HL-60/S4 (cell line): ENCODE results near the gene NCKAP5L.
"Not testable (repeated sequence)": the region's sequence is repeated elsewhere in the genome, so short reads cannot be mapped to it uniquely, and the experiment has no call there.

Experiments
- in situ Hi-C: fragments of 300-500 bp; cut with MboI; formaldehyde crosslinking; loops from 2 replicates; pipeline ENCODE4 v1.14.3; 2022; ENCODE audit warnings: low sequenced_read_pairs

The NCKAP5L gene

GRCh38 chr12:49787672-49788071 is 40.5 kb downstream of the NCKAP5L start:
- in situ Hi-C loops = no loop called here

GRCh38 chr12:49784756-49785409 is 43.3 kb downstream of the NCKAP5L start:
- in situ Hi-C loops = no loop called here

GRCh38 chr12:49783917-49784676 is 44.1 kb downstream of the NCKAP5L start:
- in situ Hi-C loops = no loop called here

- in situ Hi-C loops = not testable (repeated sequence)
Measured at GRCh38 chr12:49780914-49781313, 47.3 kb downstream of the NCKAP5L start.

- in situ Hi-C loops = loop anchor here (5.0 kb wide), 1 partner anchor 58 kb away; no protein-coding TSS in a partner anchor
Measured at GRCh38 chr12:49779581-49779980, 48.6 kb downstream of the NCKAP5L start.

GRCh38 chr12:49777800-49778748 is 50.1 kb downstream of the NCKAP5L start:
- in situ Hi-C loops = loop anchor here (5.0 kb wide), 1 partner anchor 59 kb away; no protein-coding TSS in a partner anchor

GRCh38 chr12:49777341-49777740 is 50.9 kb downstream of the NCKAP5L start:
- in situ Hi-C loops = loop anchor here (5.0 kb wide), 1 partner anchor 60 kb away; no protein-coding TSS in a partner anchor

- in situ Hi-C loops = loop anchor here (5.0 kb wide), 1 partner anchor 60 kb away; no protein-coding TSS in a partner anchor
Measured at GRCh38 chr12:49776858-49777257, 51.4 kb downstream of the NCKAP5L start.

GRCh38 chr12:49776413-49776812 is 51.8 kb downstream of the NCKAP5L start:
- in situ Hi-C loops = loop anchor here (5.0 kb wide), 1 partner anchor 61 kb away; no protein-coding TSS in a partner anchor

- in situ Hi-C loops = not testable (repeated sequence)
Measured at GRCh38 chr12:49773102-49773501, 55.1 kb downstream of the NCKAP5L start.

GRCh38 chr12:49767333-49767732 is 60.9 kb downstream of the NCKAP5L start:
- in situ Hi-C loops = no loop called here

- in situ Hi-C loops = no loop called here
Measured at GRCh38 chr12:49766115-49766455, 62.1 kb downstream of the NCKAP5L start.

- in situ Hi-C loops = no loop called here
Measured at GRCh38 chr12:49764126-49764525, 64.1 kb downstream of the NCKAP5L start.

- in situ Hi-C loops = no loop called here
Measured at GRCh38 chr12:49763006-49763591, 65.1 kb downstream of the NCKAP5L start.

- in situ Hi-C loops = no loop called here
Measured at GRCh38 chr12:49762468-49762847, 65.8 kb downstream of the NCKAP5L start.

GRCh38 chr12:49761677-49762467 is 66.3 kb downstream of the NCKAP5L start:
- in situ Hi-C loops = no loop called here

GRCh38 chr12:49750996-49751393 is 77.2 kb downstream of the NCKAP5L start:
- in situ Hi-C loops = no loop called here

- in situ Hi-C loops = no loop called here
Measured at GRCh38 chr12:49750027-49750995, 77.9 kb downstream of the NCKAP5L start.

- in situ Hi-C loops = no loop called here
Measured at GRCh38 chr12:49748800-49749199, 79.4 kb downstream of the NCKAP5L start.
